Lower leg skin (tissue), 3 donors: Measurements from ENCODE around the gene IFI6.

Experiments used
- CTCF ChIP-seq, 3 donors: fragments of 450-650 bp; IDR thresholded peaks; one replicate each; pipeline ENCODE4 v1.5.1; 2016; ENCODE audit warnings: antibody characterized with exemption in 3 of 3, mild to moderate bottlenecking in 3 of 3, moderate library complexity in 2 of 3
- POLR2A ChIP-seq, 2 donors: fragments of 450-650 bp; IDR thresholded peaks; one replicate each; pipeline ENCODE4 v1.6.1; 2016 to 2017; ENCODE audit warnings: antibody characterized with exemption in 2 of 2, mild to moderate bottlenecking in 1 of 2, moderate library complexity in 1 of 2

- no peak for TF ChIP-seq CTCF (IDR thresholded peaks at IDR 0.05)
- TF ChIP-seq POLR2A (IDR thresholded peaks at IDR 0.05) = no peak
Observed at GRCh38 chr1:27638047-27638734, 33.8 kb downstream of the IFI6 start.
